ENCODE data around the gene KLRD1.
"Not testable (repeated sequence)": the region's sequence is repeated elsewhere in the genome, so short reads cannot be mapped to it uniquely, and the experiment has no call there.

KLRD1 gene

GRCh38 chr12:10338470-10338869 lies 30.8 kb downstream of the KLRD1 start:
- DNase-seq (ENCODE audit: low read depth, low spot score), result not testable (repeated sequence)

- no peak for DNase-seq (ENCODE audit: low read depth, low spot score)
These were observed 31.6 kb downstream of the KLRD1 start for GRCh38 chr12:10339053-10339840.

- DNase-seq (ENCODE audit: low read depth, low spot score), result not testable (repeated sequence)
These were observed 33.3 kb downstream of the KLRD1 start for GRCh38 chr12:10340946-10341345.

GRCh38 chr12:10341892-10342509 lies 34.3 kb downstream of the KLRD1 start:
- no peak for DNase-seq (ENCODE audit: low read depth, low spot score)

- not testable (repeated sequence) for DNase-seq (ENCODE audit: low read depth, low spot score)
These were observed 43.8 kb downstream of the KLRD1 start for GRCh38 chr12:10351457-10351856.

GRCh38 chr12:10354071-10354470 lies 46.4 kb downstream of the KLRD1 start:
- no peak for DNase-seq (ENCODE audit: low read depth, low spot score)

- no peak for DNase-seq (ENCODE audit: low read depth, low spot score)
These were observed 46.8 kb downstream of the KLRD1 start for GRCh38 chr12:10354502-10354901.

GRCh38 chr12:10358131-10358530 lies 50.5 kb downstream of the KLRD1 start:
- no peak for DNase-seq (ENCODE audit: low read depth, low spot score)

GRCh38 chr12:10358969-10359368 lies 51.3 kb downstream of the KLRD1 start:
- no peak for DNase-seq (ENCODE audit: low read depth, low spot score)

- no peak for DNase-seq (ENCODE audit: low read depth, low spot score)
These were observed 53.4 kb downstream of the KLRD1 start for GRCh38 chr12:10361084-10361483.

GRCh38 chr12:10361622-10362021 lies 54.0 kb downstream of the KLRD1 start:
- DNase-seq (ENCODE audit: low read depth, low spot score), result no peak

- no peak for DNase-seq (ENCODE audit: low read depth, low spot score)
These were observed 54.7 kb downstream of the KLRD1 start for GRCh38 chr12:10362325-10362724.

- DNase-seq (ENCODE audit: low read depth, low spot score), result no peak
These were observed 55.4 kb downstream of the KLRD1 start for GRCh38 chr12:10362828-10363657.

GRCh38 chr12:10363658-10363913 lies 55.9 kb downstream of the KLRD1 start:
- DNase-seq (ENCODE audit: low read depth, low spot score), result no peak

- no peak for DNase-seq (ENCODE audit: low read depth, low spot score)
These were observed 56.5 kb downstream of the KLRD1 start for GRCh38 chr12:10363914-10364814.

GRCh38 chr12:10364815-10365622 lies 57.3 kb downstream of the KLRD1 start:
- DNase-seq (ENCODE audit: low read depth, low spot score), result peak; percentile 16

GRCh38 chr12:10365696-10366405 lies 58.2 kb downstream of the KLRD1 start:
- no peak for DNase-seq (ENCODE audit: low read depth, low spot score)

- DNase-seq (ENCODE audit: low read depth, low spot score), result no peak
These were observed 59.2 kb downstream of the KLRD1 start for GRCh38 chr12:10366875-10367274.

GRCh38 chr12:10367714-10368113 lies 60.0 kb downstream of the KLRD1 start:
- not testable (repeated sequence) for DNase-seq (ENCODE audit: low read depth, low spot score)

All from activated CD4-positive, CD25-positive, alpha-beta regulatory T cell treated with anti-CD3 and anti-CD28 coated beads, Interleukin-2, amount 50 U/mL, for 16 hours (primary cell).